K562 (cell line): ENCODE results near the gene SCARF1. TPM values are rescaled to one million over a fixed set of nuclear protein-coding genes. Genes with fewer than 3 reads are reported as not detected.

Experiments
- CCAR2 ChIP-seq: fragments of 200-400 bp; formaldehyde crosslinking; IDR thresholded peaks from 2 replicates; pipeline ENCODE4 v1.6.1; 2017; ENCODE audit warnings: mild to moderate bottlenecking, low read depth, low read length
- ETV1 ChIP-seq: fragments of 450-650 bp; conservative IDR thresholded peaks from 2 replicates; pipeline ENCODE4 v1.6.1; 2016; ENCODE audit warnings: missing genetic modification characterization, control low read depth, low read depth, missing compliant biosample characterization
- FOXM1 ChIP-seq, 2 experiments: fragments of 450-650 bp in 1 of 2; sonication (generic) in 1 of 2; formaldehyde crosslinking in 1 of 2; IDR thresholded peaks; 2 replicates each; pipeline versions ENCODE4 v1.6.1 to v1.9.0; 2017 to 2022; ENCODE audit warnings: low read depth in 2 of 2, mild to moderate bottlenecking in 2 of 2, missing genetic modification reagents in 1 of 2, moderate library complexity in 1 of 2
- GABPA ChIP-seq: fragments of 200-800 bp; sonication (Bioruptor generic); conservative IDR thresholded peaks from 2 replicates; pipeline ENCODE4 v1.6.1; 2016; ENCODE audit warnings: low read depth, missing genetic modification characterization, missing compliant biosample characterization
- GTF2F1 ChIP-seq: IDR thresholded peaks from 2 replicates; pipeline ENCODE4 v1.6.1; 2011; ENCODE audit warnings: low read depth, low read length, improper control_type of control experiment
- HDAC6 ChIP-seq: IDR thresholded peaks from 2 replicates; pipeline ENCODE4 v1.6.1; 2012; ENCODE audit warnings: low read depth, mild to moderate bottlenecking, control low read depth, inconsistent platforms, low read length, moderate library complexity
- HMG20B ChIP-seq: fragments of 250-450 bp; sonication (Bioruptor Pico); IDR thresholded peaks from 2 replicates; pipeline ENCODE4 v1.5.0; 2021; ENCODE audit warnings: mild to moderate bottlenecking
- HNRNPLL ChIP-seq: fragments of 200-400 bp; formaldehyde crosslinking; IDR thresholded peaks from 2 replicates; pipeline ENCODE4 v1.6.1; 2017; ENCODE audit warnings: low read length, low read depth, mild to moderate bottlenecking; ENCODE audit not compliant: poor library complexity, severe bottlenecking
- JUND ChIP-seq, 2 experiments: IDR thresholded peaks; 2 replicates in 1 of 2; 3 replicates in 1 of 2; pipeline ENCODE4 v1.6.1; 2011; ENCODE audit warnings: borderline replicate concordance in 2 of 2, low read depth in 2 of 2, low read length in 2 of 2, improper control_type of control experiment in 1 of 2, missing biosample characterization in 1 of 2, missing genetic modification characterization in 1 of 2, missing genetic modification reagents in 1 of 2
- KHSRP ChIP-seq: fragments of 450-650 bp; IDR thresholded peaks from 2 replicates; pipeline ENCODE4 v1.6.1; 2017
- LEF1 ChIP-seq: fragments of 450-650 bp; IDR thresholded peaks from 2 replicates; pipeline ENCODE4 v1.6.1; 2016; ENCODE audit warnings: mild to moderate bottlenecking
- MBD2 ChIP-seq: sonication (generic); IDR thresholded peaks from 2 replicates; pipeline ENCODE4 v1.6.1; 2016; ENCODE audit warnings: low read depth, borderline replicate concordance
- MCM3 ChIP-seq: fragments of 450-650 bp; IDR thresholded peaks from 2 replicates; pipeline ENCODE4 v1.6.1; 2016
- MTA3 ChIP-seq: fragments of 450-650 bp; formaldehyde crosslinking; IDR thresholded peaks from 2 replicates; pipeline ENCODE4 v1.6.1; 2017; ENCODE audit warnings: mild to moderate bottlenecking, borderline replicate concordance
- NONO ChIP-seq, 2 experiments: fragments of 200-400 bp in 1 of 2; fragments of 450-650 bp in 1 of 2; formaldehyde crosslinking in 1 of 2; IDR thresholded peaks; 2 replicates each; pipeline ENCODE4 v1.6.1; 2017; ENCODE audit warnings: low read depth in 2 of 2, mild to moderate bottlenecking in 2 of 2, moderate library complexity in 2 of 2, low read length in 1 of 2
- PRPF4 ChIP-seq: fragments of 200-400 bp; formaldehyde crosslinking; IDR thresholded peaks from one replicate; pipeline ENCODE4 v1.6.1; 2017; ENCODE audit warnings: low read length, low read depth, mild to moderate bottlenecking; ENCODE audit not compliant: insufficient read depth, poor library complexity, severe bottlenecking
- RBFOX2 ChIP-seq: fragments of 200-400 bp; formaldehyde crosslinking; IDR thresholded peaks from 2 replicates; pipeline ENCODE4 v1.6.1; 2017; ENCODE audit warnings: low read depth, mild to moderate bottlenecking, low read length, moderate library complexity
- SIN3B ChIP-seq: fragments of 450-650 bp; IDR thresholded peaks from 2 replicates; pipeline ENCODE4 v1.6.1; 2017; ENCODE audit warnings: low read depth, mild to moderate bottlenecking, moderate library complexity
- SREBF1 ChIP-seq: fragments of 150-350 bp; IDR thresholded peaks from 2 replicates; pipeline ENCODE4 v1.6.1; 2014; ENCODE audit warnings: antibody characterized with exemption, low read depth, low read length, borderline replicate concordance
- STAG1 ChIP-seq: sonication (generic); formaldehyde crosslinking; IDR thresholded peaks from 2 replicates; pipeline ENCODE4 v1.5.0; 2020; ENCODE audit warnings: missing genetic modification reagents, borderline replicate concordance
- TAF1 ChIP-seq: IDR thresholded peaks from 2 replicates; pipeline ENCODE4 v1.6.1; 2011; ENCODE audit warnings: mild to moderate bottlenecking, low read length, moderate library complexity; ENCODE audit not compliant: insufficient read depth, control insufficient read depth, severe bottlenecking; ENCODE audit errors: extremely low read depth
- ZBTB11 ChIP-seq, 3 experiments: fragments of 200-800 bp in 1 of 3; fragments of 250-450 bp in 1 of 3; fragments of 450-650 bp in 1 of 3; sonication (Bioruptor Pico) in 1 of 3; sonication (Bioruptor generic) in 1 of 3; formaldehyde crosslinking in 1 of 3; IDR thresholded peaks; 2 replicates each; pipeline versions ENCODE4 v1.6.1 to v1.8.0; 2016 to 2022; ENCODE audit warnings: mild to moderate bottlenecking in 2 of 3, missing genetic modification characterization in 2 of 3, missing compliant biosample characterization in 1 of 3, moderate library complexity in 1 of 3
- ZEB2 ChIP-seq: fragments of 450-650 bp; IDR thresholded peaks from 2 replicates; pipeline ENCODE4 v1.6.1; 2016
- ZFP36 ChIP-seq: fragments of 150-350 bp; IDR thresholded peaks from 2 replicates; pipeline ENCODE4 v1.6.1; 2018; ENCODE audit warnings: low read length, low read depth; ENCODE audit not compliant: partially characterized antibody
- polyA plus RNA-seq, 8 experiments: library from polyadenylated mRNA; depleted of rRNA in 4 of 8; stranded (reverse) in 5 of 8; unstranded in 3 of 8; fragments of >200 nt; fragmentation: Nextera tagmentation in 2 of 8; fragmentation: Illumina TruSeq in 1 of 8; extraction: Ambion mirVana in 2 of 8; extraction: Trizol in 1 of 8; gene quantifications; 2 replicates each; pipeline versions ENCODE4 v1.2.1 to v1.2.3, GENCODE V29; 2011 to 2014; ENCODE audit warnings: inconsistent platforms in 1 of 8, missing spikeins in 1 of 8
- total RNA-seq, 7 experiments: library from RNA; depleted of rRNA in 6 of 7; stranded (reverse); fragments of >200 nt in 6 of 7; fragmentation: Illumina TruSeq in 2 of 7; extraction: Trizol in 2 of 7; gene quantifications; 2 replicates each; pipeline versions ENCODE4 v1.2.1 to v1.2.3, GENCODE V29; 2011 to 2021; ENCODE audit warnings: low replicate concordance in 1 of 7

Gene SCARF1
- total and polyA plus RNA-seq, 9 of the 15 experiments (the other 6 are each of a cell fraction or from before 2014, with no cell fraction given), result 0.04 to 2.1 (median 0.63) TPM

- TF ChIP-seq RBFOX2 (peak; percentile 63), HDAC6 (no peak), ZBTB11 (CRISPR knock-in tag; IDR thresholded peaks at IDR 0.05) (no peak), JUND (IDR thresholded peaks at IDR 0.05; ENCODE audit: borderline replicate concordance, low read depth, low read length) (peak; percentile 54), JUND (tag; IDR thresholded peaks at IDR 0.05; ENCODE audit: borderline replicate concordance, low read depth, low read length) (peak; percentile 33; the same call in 1 of the 3 replicates), MTA3 (peak; percentile 68), GTF2F1 (peak; percentile 63; the same call in 1 of the 2 replicates), GABPA (peak; percentile 69; the same call in 1 of the 2 replicates), KHSRP (no peak), NONO (IDR thresholded peaks at IDR 0.05; ENCODE audit: low read depth in 2 of 2, low read length in 1 of 2) (peak in 1 of 2 experiments; percentile 47; a peak in 1 of 4 replicates), SREBF1 (no peak), ETV1 (tag) (peak; percentile 91), PRPF4 (no peak), STAG1 (CRISPR knock-in tag) (no peak), LEF1 (peak; percentile 70; the same call in 1 of the 2 replicates), HMG20B (CRISPR knock-in tag) (no peak), FOXM1 (IDR thresholded peaks at IDR 0.05; ENCODE audit: low read depth) (peak; percentile 45; the same call in 1 of the 2 replicates), FOXM1 (CRISPR knock-in tag; IDR thresholded peaks at IDR 0.05; ENCODE audit: low read depth) (no peak), TAF1 (peak; percentile 62), ZFP36 (no peak), SIN3B (peak; percentile 30; the same call in 1 of the 2 replicates), HNRNPLL (no peak), ZEB2 (peak; percentile 54; the same call in 1 of the 2 replicates), CCAR2 (no peak), MCM3 (no peak), MBD2 (peak; percentile 79)
These were observed 4.4 kb upstream of the SCARF1 start, which contains the start of gene RILP (continued) for GRCh38 chr17:1649844-1650501.
